ENCODE results near the gene MCM9. TPM values are rescaled to one million over a fixed set of nuclear protein-coding genes. Genes with fewer than 3 reads are reported as not detected.

The MCM9 gene
- total and polyA plus RNA-seq, 2 donors from 2014 or later, result 4.8 to 25.9 TPM

DNA sequence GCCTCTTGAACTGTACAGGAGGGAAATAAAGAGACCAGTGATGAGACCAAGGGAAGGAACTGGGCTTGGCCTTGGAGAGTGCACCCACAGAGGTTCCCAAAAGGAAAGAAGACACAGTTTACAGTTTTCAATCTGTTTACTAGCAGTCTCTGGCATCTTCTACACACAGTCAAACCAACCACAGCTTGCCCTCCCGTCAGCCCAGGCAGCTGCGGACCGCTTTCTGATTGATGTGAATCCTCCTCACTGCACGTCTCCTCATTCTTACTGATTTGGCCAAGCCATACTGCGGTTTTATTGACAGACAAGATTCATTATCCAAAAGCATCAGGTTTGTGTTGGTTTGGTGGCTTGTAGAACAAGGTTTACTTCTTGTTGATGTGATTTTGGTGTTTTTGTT, 145.5 kb downstream of the MCM9 start:
- TF ChIP-seq, protein P1, sequence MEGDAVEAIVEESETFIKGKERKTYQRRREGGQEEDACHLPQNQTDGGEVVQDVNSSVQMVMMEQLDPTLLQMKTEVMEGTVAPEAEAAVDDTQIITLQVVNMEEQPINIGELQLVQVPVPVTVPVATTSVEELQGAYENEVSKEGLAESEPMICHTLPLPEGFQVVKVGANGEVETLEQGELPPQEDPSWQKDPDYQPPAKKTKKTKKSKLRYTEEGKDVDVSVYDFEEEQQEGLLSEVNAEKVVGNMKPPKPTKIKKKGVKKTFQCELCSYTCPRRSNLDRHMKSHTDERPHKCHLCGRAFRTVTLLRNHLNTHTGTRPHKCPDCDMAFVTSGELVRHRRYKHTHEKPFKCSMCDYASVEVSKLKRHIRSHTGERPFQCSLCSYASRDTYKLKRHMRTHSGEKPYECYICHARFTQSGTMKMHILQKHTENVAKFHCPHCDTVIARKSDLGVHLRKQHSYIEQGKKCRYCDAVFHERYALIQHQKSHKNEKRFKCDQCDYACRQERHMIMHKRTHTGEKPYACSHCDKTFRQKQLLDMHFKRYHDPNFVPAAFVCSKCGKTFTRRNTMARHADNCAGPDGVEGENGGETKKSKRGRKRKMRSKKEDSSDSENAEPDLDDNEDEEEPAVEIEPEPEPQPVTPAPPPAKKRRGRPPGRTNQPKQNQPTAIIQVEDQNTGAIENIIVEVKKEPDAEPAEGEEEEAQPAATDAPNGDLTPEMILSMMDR (IDR thresholded peaks at IDR 0.05; ENCODE audit: borderline replicate concordance, extremely low read depth, insufficient read depth), result no peak
- intact Hi-C loops (cut with DNase I), result no loop called here

DNA sequence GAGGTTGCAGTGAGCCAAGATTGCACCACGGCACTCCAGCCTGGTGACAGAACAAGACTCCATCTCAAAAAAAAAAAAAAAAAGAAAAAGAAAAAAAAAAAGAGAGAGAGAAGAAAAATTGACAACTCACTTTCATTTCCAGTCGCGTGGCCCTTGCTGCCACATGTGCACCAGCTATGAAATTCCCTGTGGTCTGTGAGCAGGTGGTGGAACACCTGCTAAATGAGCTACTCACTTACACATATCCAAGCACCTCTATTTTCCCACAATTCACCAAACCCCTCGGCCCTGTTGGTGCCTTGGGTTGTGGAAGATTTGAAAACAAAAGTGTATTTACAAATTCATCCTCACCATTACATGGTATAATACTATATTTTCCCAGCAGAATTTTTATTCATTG, 146.3 kb downstream of the MCM9 start:
- no peak for DNase-seq
- no peak for FAIRE-seq
- Histone ChIP-seq H3K9ac (ENCODE audit: low read length in 3 of 3) (no peak overlapping the region), H3K9me3 (ENCODE audit: control insufficient read depth in 2 of 3, insufficient read depth in 1 of 3, low read length in 3 of 3) (no peaks in the 10 kb centered on the region), H3K27ac (ENCODE audit: low read depth in 2 of 2, low read length in 2 of 2) (no peak overlapping the region), H3K36me3 (ENCODE audit: control insufficient read depth in 2 of 3, insufficient read depth in 3 of 3, low read length in 3 of 3) (no peaks in the 10 kb centered on the region), H3K27me3 (ENCODE audit: control insufficient read depth, insufficient read depth, low read length) (no peaks in the 10 kb centered on the region), H3K4me1 (ENCODE audit: control insufficient read depth in 2 of 3, insufficient read depth in 2 of 3, low read depth in 1 of 3, low read length in 3 of 3) (peaks cover 0 to 3% (median 2%) of the 10 kb centered on the region in 3 donors), H3K4me3 (ENCODE audit: low read length in 3 of 3) (no peak overlapping the region)
- TF ChIP-seq, protein P1 (IDR thresholded peaks at IDR 0.05; ENCODE audit: borderline replicate concordance, extremely low read depth, insufficient read depth), result no peak
- intact Hi-C loops (cut with DNase I), result no loop called here

More for the DNA sequence above, 145.5 kb downstream of the MCM9 start:
- no peaks in the 10 kb centered on the region for H3K36me3 ChIP-seq (ENCODE audit: control insufficient read depth in 2 of 3, insufficient read depth in 3 of 3, low read length in 3 of 3)
- no peak overlapping the region for H3K4me3 ChIP-seq (ENCODE audit: low read length in 3 of 3)
- no peaks in the 10 kb centered on the region for H3K27me3 ChIP-seq (ENCODE audit: control insufficient read depth, insufficient read depth, low read length)
- H3K27ac ChIP-seq (ENCODE audit: low read depth in 2 of 2, low read length in 2 of 2), result no peak overlapping the region
- DNase-seq (no peak), FAIRE-seq (no peak)
- peaks cover 0 to 2% (median 0%) of the 10 kb centered on the region in 3 donors for H3K4me1 ChIP-seq (ENCODE audit: control insufficient read depth in 2 of 3, insufficient read depth in 2 of 3, low read depth in 1 of 3, low read length in 3 of 3)
- no peaks in the 10 kb centered on the region for H3K9me3 ChIP-seq (ENCODE audit: control insufficient read depth in 2 of 3, insufficient read depth in 1 of 3, low read length in 3 of 3)
- H3K9ac ChIP-seq (ENCODE audit: low read length in 3 of 3), result no peak overlapping the region

DNA sequence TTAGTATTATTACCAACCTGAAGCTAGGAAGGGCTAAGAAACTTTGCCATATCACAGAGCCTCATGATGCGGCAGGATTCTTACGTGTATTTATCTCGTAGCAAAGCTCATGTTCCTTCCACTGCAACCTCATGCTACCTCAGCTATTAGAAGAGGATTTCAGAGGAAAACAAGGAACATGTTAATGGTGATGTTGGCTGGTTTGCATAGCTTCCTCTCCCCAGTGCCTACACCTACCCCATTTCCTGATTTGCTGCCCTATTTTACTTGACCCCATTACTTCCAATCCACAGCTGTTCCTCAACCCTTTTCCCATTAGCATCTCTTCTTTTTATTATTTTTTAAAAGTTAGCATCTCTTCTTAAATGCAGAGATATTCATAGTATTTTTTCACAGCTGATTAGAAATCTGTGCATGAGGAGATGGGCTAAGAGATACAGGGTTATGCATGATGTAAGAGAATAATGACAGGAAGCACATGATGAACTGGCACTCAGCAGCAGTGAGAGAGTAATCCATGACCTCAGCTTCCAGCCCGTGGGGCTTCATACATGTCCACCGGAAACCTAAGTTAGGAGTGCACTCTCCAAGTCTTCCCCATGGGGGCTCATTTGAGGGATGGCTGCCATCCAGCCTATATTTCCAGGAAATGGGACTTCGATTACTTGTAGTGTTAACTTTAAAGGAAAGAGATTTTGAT, 147.1 kb downstream of the MCM9 start:
- Histone ChIP-seq H3K4me1 (ENCODE audit: control insufficient read depth in 2 of 3, insufficient read depth in 2 of 3, low read depth in 1 of 3, low read length in 3 of 3) (peaks cover 0 to 5% (median 2%) of the 10 kb centered on the region in 3 donors), H3K4me3 (ENCODE audit: low read length in 3 of 3) (no peak overlapping the region), H3K9me3 (ENCODE audit: control insufficient read depth in 2 of 3, insufficient read depth in 1 of 3, low read length in 3 of 3) (no peaks in the 10 kb centered on the region), H3K27ac (ENCODE audit: low read depth in 2 of 2, low read length in 2 of 2) (no peak overlapping the region), H3K27me3 (ENCODE audit: control insufficient read depth, insufficient read depth, low read length) (no peaks in the 10 kb centered on the region), H3K9ac (ENCODE audit: low read length in 3 of 3) (no peak overlapping the region), H3K36me3 (ENCODE audit: control insufficient read depth in 2 of 3, insufficient read depth in 3 of 3, low read length in 3 of 3) (no peaks in the 10 kb centered on the region)
- intact Hi-C loops (cut with DNase I), result no loop called here
- FAIRE-seq (no peak), DNase-seq (no peak)
- TF ChIP-seq, protein P1 (IDR thresholded peaks at IDR 0.05; ENCODE audit: borderline replicate concordance, extremely low read depth, insufficient read depth), result no peak

Measured in kidney (tissue), 14 donors.